Colonic mucosa (tissue), 4 donors: ENCODE data around the gene A4GALT. TPM values are rescaled to one million over a fixed set of nuclear protein-coding genes. Genes with fewer than 3 reads are reported as not detected.
"Not testable (repeated sequence)": the region's sequence is repeated elsewhere in the genome, so short reads cannot be mapped to it uniquely, and the experiment has no call there.

Source experiments
- DNase-seq: peaks from one replicate; pipeline ENCODE4 v3.0.0-alpha.2; 2020
- H3K27ac ChIP-seq: fragments of 200-600 bp; one replicate; pipeline ENCODE4 v1.8.0; 2021
- H3K27me3 ChIP-seq: fragments of 200-600 bp; one replicate; pipeline ENCODE4 v1.8.0; 2021
- H3K36me3 ChIP-seq: fragments of 200-600 bp; one replicate; pipeline ENCODE4 v1.8.0; 2021
- H3K4me1 ChIP-seq: fragments of 200-600 bp; one replicate; pipeline ENCODE4 v1.8.0; 2021; ENCODE audit warnings: mild to moderate bottlenecking
- H3K4me3 ChIP-seq: fragments of 200-600 bp; one replicate; pipeline ENCODE4 v1.8.0; 2021
- H3K9ac ChIP-seq, 2 donors: one replicate each; pipeline ENCODE4 v1.7.0; 2013; ENCODE audit warnings: control low read depth in 2 of 2, low read depth in 2 of 2, low read length in 2 of 2
- H3K9me3 ChIP-seq: fragments of 200-600 bp; one replicate; pipeline ENCODE4 v1.8.0; 2021
- intact Hi-C: fragments of 100-400 bp; cut with DNase I; formaldehyde crosslinking; loops from one replicate; pipeline ENCODE4 v1.14.1; 2022
- total RNA-seq, 2 donors: library from RNA; stranded (reverse); fragmentation: NEBNext Ultra II Directional in 1 of 2; extraction: Animal tissue kit (Norgen Biotek cat#: 25700) in 1 of 2; gene quantifications; one replicate each; pipeline ENCODE4 v1.2.1, GENCODE V29; 2021
- TF ChIP-seq, protein P1 (sequence below): fragments of 200-600 bp; IDR thresholded peaks from one replicate; pipeline ENCODE4 v1.8.0; 2022; ENCODE audit warnings: antibody characterized with exemption, mild to moderate bottlenecking
- donor health status: healthy.
- donor health status: DM: no; HTN: no; CAD: no.
- donor health status: DM: no; HTN: no; CAD: no.

The A4GALT gene
- total RNA-seq, 2 donors from 2014 or later: 2.7 to 8.7 TPM

GRCh38 chr22:42682113-42682851, 38.4 kb downstream of the A4GALT start:
- TF ChIP-seq, protein P1, sequence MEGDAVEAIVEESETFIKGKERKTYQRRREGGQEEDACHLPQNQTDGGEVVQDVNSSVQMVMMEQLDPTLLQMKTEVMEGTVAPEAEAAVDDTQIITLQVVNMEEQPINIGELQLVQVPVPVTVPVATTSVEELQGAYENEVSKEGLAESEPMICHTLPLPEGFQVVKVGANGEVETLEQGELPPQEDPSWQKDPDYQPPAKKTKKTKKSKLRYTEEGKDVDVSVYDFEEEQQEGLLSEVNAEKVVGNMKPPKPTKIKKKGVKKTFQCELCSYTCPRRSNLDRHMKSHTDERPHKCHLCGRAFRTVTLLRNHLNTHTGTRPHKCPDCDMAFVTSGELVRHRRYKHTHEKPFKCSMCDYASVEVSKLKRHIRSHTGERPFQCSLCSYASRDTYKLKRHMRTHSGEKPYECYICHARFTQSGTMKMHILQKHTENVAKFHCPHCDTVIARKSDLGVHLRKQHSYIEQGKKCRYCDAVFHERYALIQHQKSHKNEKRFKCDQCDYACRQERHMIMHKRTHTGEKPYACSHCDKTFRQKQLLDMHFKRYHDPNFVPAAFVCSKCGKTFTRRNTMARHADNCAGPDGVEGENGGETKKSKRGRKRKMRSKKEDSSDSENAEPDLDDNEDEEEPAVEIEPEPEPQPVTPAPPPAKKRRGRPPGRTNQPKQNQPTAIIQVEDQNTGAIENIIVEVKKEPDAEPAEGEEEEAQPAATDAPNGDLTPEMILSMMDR: no peak
- H3K27me3 ChIP-seq: no peaks in the 10 kb centered on the region
- H3K36me3 ChIP-seq: no peaks in the 10 kb centered on the region
- H3K4me1 ChIP-seq: peaks cover 12% of the 10 kb centered on the region
- no peaks in the 10 kb centered on the region for H3K9me3 ChIP-seq
- no peak overlapping the region for H3K9ac ChIP-seq
- H3K27ac ChIP-seq: peak overlapping the region; percentile 44
- DNase-seq: no peak
- no peak overlapping the region for H3K4me3 ChIP-seq
- intact Hi-C loops: no loop called here

DNA sequence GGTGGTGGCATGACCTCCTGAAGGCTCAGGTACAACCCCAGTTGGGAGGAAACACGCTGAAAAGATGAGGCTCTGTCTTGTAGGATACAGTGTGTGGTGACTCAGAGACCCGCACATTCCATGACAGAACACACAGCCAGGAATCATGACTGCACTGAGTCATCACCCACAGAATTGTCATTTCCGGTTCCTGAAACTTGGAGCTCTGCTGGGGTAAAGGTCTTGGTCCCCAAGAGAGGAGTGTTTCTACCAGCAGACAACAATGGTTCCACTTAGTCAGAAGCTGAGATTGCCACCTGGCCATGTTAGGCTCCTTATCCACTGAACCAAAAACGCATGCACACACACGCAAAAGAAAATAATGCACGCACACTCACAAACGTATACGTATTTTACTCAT, 40.0 kb downstream of the A4GALT start:
- TF ChIP-seq, protein P1: no peak
- intact Hi-C loops: no loop called here
- H3K27ac ChIP-seq: peak overlapping the region; percentile 36
- DNase-seq: no peak
- no peaks in the 10 kb centered on the region for H3K27me3 ChIP-seq
- no peaks in the 10 kb centered on the region for H3K36me3 ChIP-seq
- peak overlapping the region in 1 of 2 donors; percentile 10 for H3K9ac ChIP-seq
- peaks cover 7% of the 10 kb centered on the region for H3K4me1 ChIP-seq
- no peaks in the 10 kb centered on the region for H3K9me3 ChIP-seq
- no peak overlapping the region for H3K4me3 ChIP-seq

- Histone ChIP-seq H3K4me3 (no peak overlapping the region), H3K36me3 (no peaks in the 10 kb centered on the region), H3K27me3 (no peaks in the 10 kb centered on the region), H3K9me3 (no peaks in the 10 kb centered on the region), H3K27ac (no peak overlapping the region), H3K4me1 (peaks cover 7% of the 10 kb centered on the region), H3K9ac (no peak overlapping the region)
- no peak for DNase-seq
- intact Hi-C loops: no loop called here
- TF ChIP-seq, protein P1: no peak
Measured at GRCh38 chr22:42679691-42680090, 41.0 kb downstream of the A4GALT start.

DNA sequence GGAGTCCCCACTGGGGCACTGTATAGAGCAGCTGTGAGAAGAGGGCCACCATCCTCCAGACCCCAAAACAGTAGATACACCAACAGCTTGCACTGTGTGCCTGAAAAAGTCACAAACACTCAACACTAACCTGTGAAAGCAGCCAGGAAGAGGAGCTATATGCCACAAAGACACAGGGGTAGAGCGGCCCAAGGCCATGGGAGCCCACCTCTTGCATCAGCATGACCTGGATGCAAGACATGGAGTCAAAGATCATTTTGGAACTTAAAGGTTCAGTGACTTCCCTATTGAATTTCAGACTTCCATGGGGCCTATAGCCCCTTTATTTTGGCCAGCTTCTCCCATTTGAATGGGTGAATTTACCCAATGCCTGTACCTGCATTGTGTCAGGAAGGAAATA, 41.8 kb downstream of the A4GALT start:
- H3K9me3 ChIP-seq: no peaks in the 10 kb centered on the region
- TF ChIP-seq, protein P1: no peak
- no peaks in the 10 kb centered on the region for H3K36me3 ChIP-seq
- no peaks in the 10 kb centered on the region for H3K27me3 ChIP-seq
- peaks cover 7% of the 10 kb centered on the region for H3K4me1 ChIP-seq
- no peak for DNase-seq
- no peak overlapping the region for H3K4me3 ChIP-seq
- H3K27ac ChIP-seq: no peak overlapping the region
- no peak overlapping the region for H3K9ac ChIP-seq
- intact Hi-C loops: no loop called here

DNA sequence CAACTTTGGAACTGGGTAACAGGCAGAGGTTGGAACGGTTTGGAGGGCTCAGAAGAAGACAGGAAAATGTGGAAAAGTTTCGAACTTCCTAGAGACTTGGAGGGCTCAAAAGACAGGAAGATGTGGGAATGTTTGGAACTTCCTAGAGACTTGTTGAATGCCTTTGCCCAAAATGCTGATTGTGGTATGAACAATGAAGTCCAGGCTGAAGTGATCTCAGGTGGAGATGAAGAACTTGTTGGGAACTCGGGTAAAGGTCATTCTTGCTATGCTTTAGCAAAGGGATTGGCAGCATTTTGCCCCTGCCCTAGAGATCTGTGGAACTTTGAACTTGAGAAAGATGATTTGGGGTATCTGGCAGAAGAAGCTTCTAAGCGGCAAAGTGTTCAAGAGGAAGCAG, 42.7 kb downstream of the A4GALT start:
- not testable (repeated sequence) for H3K4me1 ChIP-seq

GRCh38 chr22:42676059-42676607, 44.5 kb downstream of the A4GALT start:
- intact Hi-C loops: no loop called here
- Histone ChIP-seq H3K9ac (no peak overlapping the region), H3K9me3 (no peaks in the 10 kb centered on the region), H3K27me3 (no peaks in the 10 kb centered on the region), H3K36me3 (no peaks in the 10 kb centered on the region), H3K4me1 (no peaks in the 10 kb centered on the region), H3K27ac (peak overlapping the region; percentile 26), H3K4me3 (no peak overlapping the region)
- DNase-seq: no peak
- TF ChIP-seq, protein P1: no peak

More for the DNA sequence above, 42.7 kb downstream of the A4GALT start:
- H3K36me3 ChIP-seq, H3K9ac ChIP-seq, H3K4me3 ChIP-seq, DNase-seq, H3K9me3 ChIP-seq, intact Hi-C loops, H3K27ac ChIP-seq, H3K27me3 ChIP-seq: not testable (repeated sequence)
